Measurements from ENCODE around the gene MACROD2.

GRCh38 chr20:14984768-14985622 is 989.7 kb downstream of the MACROD2 start:
- TF ChIP-seq ZNF274 (IDR thresholded peaks at IDR 0.05; ENCODE audit: low read depth, low read length) (no peak), YY1 (IDR thresholded peaks at IDR 0.05; ENCODE audit: insufficient read depth, insufficient read length) (no peak)
